H1 (cell line): ENCODE data around the gene RCAN2. TPM values are rescaled to one million over a fixed set of nuclear protein-coding genes. Genes with fewer than 3 reads are reported as not detected.

Experiments used
- CTCF ChIA-PET: fragments of 300-600 bp; sonication (Branson Sonifier 250); formaldehyde crosslinking; loops from one replicate; lab custom pipeline; 2021; ENCODE audit not compliant: partially characterized antibody; lab: Charles Lee
- POLR2A ChIA-PET: fragments of 300-600 bp; sonication (Branson Sonifier 250); formaldehyde crosslinking; loops from one replicate; lab custom pipeline; 2021; ENCODE audit warnings: inconsistent platforms; ENCODE audit not compliant: partially characterized antibody; lab: Charles Lee
- DNase-seq, 2 experiments: peaks; one replicate each; pipeline versions ENCODE4 v3.0.0 to v3.0.0-alpha.2; 2010 to 2022; ENCODE audit warnings: low spot score in 2 of 2, low read depth in 1 of 2, mixed read lengths in 1 of 2
- FAIRE-seq: peaks from 2 replicates; lab custom pipeline; 2011; peaks lifted over from hg19 to GRCh38; lab: Jason Lieb, UNC
- H2AFZ ChIP-seq: 2 replicates; pipeline ENCODE4 v1.8.1; 2012; ENCODE audit warnings: low read length, inconsistent platforms
- H2AK5ac ChIP-seq: 2 replicates; pipeline ENCODE4 v1.6.1; 2013; ENCODE audit warnings: low read depth, low read length
- H2BK120ac ChIP-seq: replicated peaks from 2 replicates; pipeline ENCODE3; 2013; ENCODE audit warnings: low read depth, low read length, inconsistent platforms
- H2BK12ac ChIP-seq: 2 replicates; pipeline ENCODE4 v1.6.1; 2013; ENCODE audit warnings: low read depth, low read length
- H2BK15ac ChIP-seq: 2 replicates; pipeline ENCODE4 v1.6.1; 2013; ENCODE audit warnings: low read length
- H2BK20ac ChIP-seq: 2 replicates; pipeline ENCODE4 v1.6.1; 2013; ENCODE audit warnings: low read length
- H2BK5ac ChIP-seq: 2 replicates; pipeline ENCODE4 v1.6.1; 2013; ENCODE audit warnings: low read depth, low read length
- H3K14ac ChIP-seq: 2 replicates; pipeline ENCODE4 v1.6.1; 2013; ENCODE audit warnings: inconsistent platforms; ENCODE audit not compliant: insufficient read length
- H3K18ac ChIP-seq: 2 replicates; pipeline ENCODE4 v1.6.1; 2013; ENCODE audit warnings: low read length; ENCODE audit errors: extremely low read depth
- H3K23ac ChIP-seq: 2 replicates; pipeline ENCODE4 v1.6.1; 2013; ENCODE audit warnings: inconsistent platforms; ENCODE audit not compliant: insufficient read length
- H3K23me2 ChIP-seq: 2 replicates; pipeline ENCODE4 v1.6.1; 2013; ENCODE audit warnings: low read depth, low read length
- H3K27ac ChIP-seq: 2 replicates; pipeline ENCODE4 v1.6.1; 2011; ENCODE audit warnings: low read depth, low read length, inconsistent platforms
- H3K27me3 ChIP-seq, 4 experiments: replicated peaks in 1 of 4; 1 replicate in 1 of 4; 2 replicates in 3 of 4; pipeline versions ENCODE4 v1.6.1 to v1.8.1; 2011 to 2013; ENCODE audit warnings: low read length in 3 of 4, mild to moderate bottlenecking in 3 of 4, inconsistent platforms in 2 of 4, mixed read lengths in 2 of 4, moderate library complexity in 1 of 4; ENCODE audit not compliant: control insufficient read depth in 3 of 4, insufficient read depth in 3 of 4; ENCODE audit errors: extremely low read depth in 1 of 4
- H3K36me3 ChIP-seq, 4 experiments: 2 replicates each; pipeline versions ENCODE4 v1.6.1 to v1.8.1; 2011 to 2013; ENCODE audit warnings: mild to moderate bottlenecking in 4 of 4, low read length in 3 of 4, moderate library complexity in 2 of 4, control low read depth in 1 of 4, inconsistent platforms in 1 of 4; ENCODE audit not compliant: insufficient read depth in 4 of 4, control insufficient read depth in 2 of 4
- H3K4ac ChIP-seq: replicated peaks from 2 replicates; pipeline ENCODE3; 2013; ENCODE audit warnings: low read length, low read depth, mixed read lengths, inconsistent platforms; ENCODE audit not compliant: insufficient read length
- H3K4me1 ChIP-seq, 4 experiments: replicated peaks in 1 of 4; 1 replicate in 1 of 4; 2 replicates in 3 of 4; pipeline versions ENCODE4 v1.6.1 to v1.8.1; 2011 to 2013; ENCODE audit warnings: low read length in 3 of 4, inconsistent platforms in 2 of 4, mixed read lengths in 1 of 4; ENCODE audit not compliant: insufficient read depth in 4 of 4, control insufficient read depth in 3 of 4
- H3K4me2 ChIP-seq, 2 experiments: 2 replicates each; pipeline versions ENCODE4 v1.6.1 to v1.8.1; 2011 to 2013; ENCODE audit warnings: low read depth in 2 of 2, low read length in 2 of 2, control low read depth in 1 of 2, inconsistent platforms in 1 of 2, mild to moderate bottlenecking in 1 of 2; ENCODE audit not compliant: insufficient read depth in 1 of 2
- H3K4me3 ChIP-seq, 4 experiments: fragments of 200-600, 300-600 bp in 1 of 4; sonication (generic), shearing (Covaris generic), sonication (Bioruptor Twin) in 1 of 4; 2 replicates each; pipeline versions ENCODE4 v1.5.1 to v1.8.1; 2011 to 2016; ENCODE audit warnings: low read length in 4 of 4, low read depth in 3 of 4, control low read depth in 2 of 4, inconsistent platforms in 2 of 4, mild to moderate bottlenecking in 2 of 4, mixed read lengths in 1 of 4, moderate library complexity in 1 of 4; ENCODE audit not compliant: insufficient read depth in 2 of 4; ENCODE audit errors: extremely low read depth in 1 of 4
- H3K56ac ChIP-seq: replicated peaks from 2 replicates; pipeline ENCODE3; 2013; ENCODE audit warnings: low read depth, mild to moderate bottlenecking, mixed read lengths, low read length, inconsistent platforms; ENCODE audit not compliant: insufficient read length
- H3K79me1 ChIP-seq: 2 replicates; pipeline ENCODE4 v1.6.1; 2013; ENCODE audit warnings: low read depth, low read length, control low read depth
- H3K79me2 ChIP-seq, 2 experiments: 2 replicates each; pipeline versions ENCODE4 v1.6.1 to v1.8.1; 2012 to 2013; ENCODE audit warnings: low read length in 2 of 2, mild to moderate bottlenecking in 2 of 2, inconsistent platforms in 1 of 2; ENCODE audit not compliant: insufficient read depth in 2 of 2, control insufficient read depth in 1 of 2
- H3K9ac ChIP-seq, 4 experiments: replicated peaks in 1 of 4; 1 replicate in 1 of 4; 2 replicates in 3 of 4; pipeline versions ENCODE4 v1.6.1 to v1.8.1; 2011 to 2013; ENCODE audit warnings: low read depth in 3 of 4, low read length in 3 of 4, control low read depth in 2 of 4, mild to moderate bottlenecking in 2 of 4, moderate library complexity in 2 of 4, inconsistent platforms in 1 of 4; ENCODE audit errors: extremely low read depth in 1 of 4
- H3K9me3 ChIP-seq, 2 experiments: 2 replicates each; pipeline versions ENCODE4 v1.6.1 to v1.8.1; 2012 to 2013; ENCODE audit warnings: mild to moderate bottlenecking in 2 of 2, moderate library complexity in 2 of 2, control low read depth in 1 of 2, inconsistent platforms in 1 of 2, low read depth in 1 of 2, low read length in 1 of 2, mixed read lengths in 1 of 2; ENCODE audit not compliant: insufficient read depth in 2 of 2
- H4K20me1 ChIP-seq, 2 experiments: replicated peaks in 1 of 2; 2 replicates each; pipeline versions ENCODE3 to v1.8.1; 2011 to 2013; ENCODE audit warnings: inconsistent platforms in 2 of 2, low read length in 2 of 2, mild to moderate bottlenecking in 1 of 2; ENCODE audit not compliant: insufficient read depth in 2 of 2, control insufficient read depth in 1 of 2
- H4K5ac ChIP-seq: 2 replicates; pipeline ENCODE4 v1.6.1; 2013; ENCODE audit warnings: low read length, low read depth, mixed read lengths, inconsistent platforms; ENCODE audit not compliant: insufficient read length
- H4K8ac ChIP-seq: 2 replicates; pipeline ENCODE4 v1.8.0; 2013; ENCODE audit warnings: mild to moderate bottlenecking, moderate library complexity, low read length, inconsistent platforms; ENCODE audit not compliant: insufficient read depth; ENCODE audit errors: extremely low read depth
- H4K91ac ChIP-seq: replicated peaks from 2 replicates; pipeline ENCODE3; 2013; ENCODE audit warnings: low read length, mixed read lengths, inconsistent platforms; ENCODE audit not compliant: insufficient read length
- ASH2L ChIP-seq: fragments of 200-600, 300-600 bp; sonication (generic); IDR thresholded peaks from one replicate; pipeline ENCODE4 v1.7.1; 2017; ENCODE audit warnings: low read length
- BRCA1 ChIP-seq: IDR thresholded peaks from 2 replicates; pipeline ENCODE4 v1.6.1; 2012; ENCODE audit warnings: low read depth, low read length, improper control_type of control experiment
- GABPA ChIP-seq: IDR thresholded peaks from 2 replicates; pipeline ENCODE4 v1.6.1; 2011; ENCODE audit warnings: mild to moderate bottlenecking, low read length, moderate library complexity, borderline replicate concordance; ENCODE audit not compliant: insufficient read depth
- NRF1 ChIP-seq: IDR thresholded peaks from 2 replicates; pipeline ENCODE4 v1.6.1; 2011; ENCODE audit warnings: mild to moderate bottlenecking, low read depth, low read length, improper control_type of control experiment
- RAD21 ChIP-seq, 2 experiments: IDR thresholded peaks in 1 of 2; conservative IDR thresholded peaks in 1 of 2; 2 replicates each; pipeline ENCODE4 v1.6.1; 2011; ENCODE audit warnings: low read depth in 2 of 2, low read length in 2 of 2, improper control_type of control experiment in 1 of 2, inconsistent platforms in 1 of 2, mild to moderate bottlenecking in 1 of 2, moderate library complexity in 1 of 2
- RNF2 ChIP-seq: fragments of 200-900, 300-1000 bp; sonication (generic); IDR thresholded peaks from 2 replicates; pipeline ENCODE4 v1.7.1; 2016; ENCODE audit warnings: borderline replicate concordance, low read depth, mild to moderate bottlenecking, antibody characterized with exemption, low read length; ENCODE audit not compliant: poor library complexity, severe bottlenecking; ENCODE audit errors: missing control alignments
- SAP30 ChIP-seq: fragments of 300-600 bp; sonication (generic); IDR thresholded peaks from 2 replicates; pipeline ENCODE4 v1.7.1; 2012; ENCODE audit warnings: low read length, moderate library complexity, mild to moderate bottlenecking, inconsistent platforms; ENCODE audit not compliant: insufficient read depth, insufficient replicate concordance
- TBP ChIP-seq: IDR thresholded peaks from 2 replicates; pipeline ENCODE4 v1.6.1; 2011; ENCODE audit warnings: low read depth, low read length, improper control_type of control experiment
- ZNF274 ChIP-seq: IDR thresholded peaks from 2 replicates; pipeline ENCODE4 v1.7.0; 2012; ENCODE audit warnings: low read length, borderline replicate concordance; ENCODE audit errors: extremely low read depth
- WGBS, 2 experiments: shearing (Covaris generic) in 1 of 2; methylation state at CpG; one replicate each; pipeline versions ENCODE4 v1.1.6 to v1.1.7; 2013 to 2015; ENCODE audit warnings: low lambda C conversion rate in 2 of 2, mixed read lengths in 2 of 2, inconsistent platforms in 1 of 2, low coverage in 1 of 2, missing lambda C conversion rate in 1 of 2; ENCODE audit not compliant: insufficient replicate concordance in 2 of 2, insufficient coverage in 1 of 2, insufficient read length in 1 of 2; ENCODE audit errors: extremely low coverage in 1 of 2, missing lambda C conversion rate in 1 of 2; 5-methylcytosine and 5-hydroxymethylcytosine counted together
- polyA plus RNA-seq, 7 experiments: library from polyadenylated mRNA; depleted of rRNA in 3 of 7; stranded (reverse) in 5 of 7; unstranded in 2 of 7; fragments of >200 nt in 5 of 7; fragments of 200-250 nt in 2 of 7; gene quantifications; 1 replicate in 5 of 7; 2 replicates in 1 of 7; 4 replicates in 1 of 7; pipeline versions ENCODE4 v1.2.1 to v1.2.3, GENCODE V29; 2011 to 2013; ENCODE audit warnings: missing spikeins in 2 of 7, mixed read lengths in 2 of 7
- total RNA-seq: library from RNA; stranded (reverse); fragmentation: NEBNext Ultra II Directional; extraction: Animal tissue kit (Norgen Biotek cat#: 25700); gene quantifications from 2 replicates; pipeline ENCODE4 v1.2.1, GENCODE V29; 2021

RCAN2 gene
- total and polyA plus RNA-seq, 2 of the 8 experiments (the other 6 are each of a cell fraction or from before 2014, with no cell fraction given), result 5.0 to 8.5 TPM

DNA sequence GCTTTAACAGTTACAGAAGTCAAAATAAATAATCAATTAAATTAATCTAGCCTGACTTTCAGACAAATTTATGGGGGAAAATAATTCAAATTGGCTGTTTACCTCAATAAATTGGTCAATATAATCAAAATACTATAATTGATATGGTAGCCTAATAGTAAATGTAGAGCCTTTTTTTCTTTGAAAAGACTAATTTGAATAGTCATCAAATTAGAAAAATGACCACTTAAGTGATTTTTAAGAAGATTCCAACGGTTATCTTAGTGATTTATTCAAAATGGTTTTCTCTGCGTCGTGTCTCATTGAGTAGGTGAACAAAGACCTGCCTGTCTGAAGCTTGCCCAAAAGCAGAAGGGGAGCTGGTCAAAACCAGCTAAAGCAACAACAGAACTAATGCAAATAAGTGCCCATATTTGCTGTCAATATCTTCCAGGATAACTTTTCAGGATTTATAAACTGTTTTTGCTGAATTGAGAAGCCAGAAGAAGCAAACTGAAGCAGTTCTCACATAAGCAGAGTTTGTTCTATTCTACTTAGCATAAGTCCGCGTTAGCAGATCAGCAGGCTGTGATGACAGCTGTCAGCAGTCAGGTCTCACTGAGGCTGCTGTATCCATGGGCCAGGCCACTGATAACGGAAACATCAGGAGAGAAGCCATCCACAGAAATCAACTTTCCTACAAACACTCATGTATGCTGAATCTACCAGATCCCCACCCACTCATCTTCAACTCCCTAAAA lies 7.0 kb downstream of the RCAN2 start:
- H3K23ac ChIP-seq, result no peak overlapping the region
- H3K79me1 ChIP-seq, result no peaks in the 10 kb centered on the region
- no peak overlapping the region for H3K27ac ChIP-seq
- H3K4me2 ChIP-seq, result no peak overlapping the region
- H3K56ac ChIP-seq, result no peak overlapping the region
- H2BK15ac ChIP-seq, result no peak overlapping the region
- peaks cover 0 to 6% (median 3%) of the 10 kb centered on the region in 4 experiments; a peak in 3 of 7 replicates for H3K4me1 ChIP-seq
- POLR2A ChIA-PET, result no interaction called here
- no peak overlapping the region for H4K8ac ChIP-seq
- H2BK20ac ChIP-seq, result no peak overlapping the region
- H3K23me2 ChIP-seq, result no peaks in the 10 kb centered on the region
- FAIRE-seq, result no peak
- no peak overlapping the region for H3K4ac ChIP-seq
- H2BK5ac ChIP-seq, result no peak overlapping the region
- 89% methylated on average over 6 of the region's 6 CpGs; no CpG with 5 or more reads in 1 of the 2 experiments for WGBS, 2 experiments
- no peak overlapping the region for H3K4me3 ChIP-seq
- no peak overlapping the region for H3K14ac ChIP-seq
- no peak overlapping the region for H3K18ac ChIP-seq
- TF ChIP-seq SAP30 (no peak), BRCA1 (no peak), ZNF274 (no peak), NRF1 (no peak), RNF2 (no peak), TBP (no peak), GABPA (no peak), ASH2L (no peak), RAD21 (IDR thresholded peaks at IDR 0.05 in 1 of 2, conservative IDR thresholded peaks at IDR 0.05 in 1 of 2; ENCODE audit: low read depth in 2 of 2, low read length in 2 of 2) (no peak)
- TF ChIP-seq, all 59 proteins: peak for 0
- Histone ChIP-seq H3K9me3 (no peaks in the 10 kb centered on the region), H3K9ac (no peak overlapping the region), H4K20me1 (no peaks in the 10 kb centered on the region), H2BK12ac (no peak overlapping the region), H2BK120ac (no peak overlapping the region), H3K27me3 (no peaks in the 10 kb centered on the region), H4K91ac (no peak overlapping the region), H3K36me3 (no peaks in the 10 kb centered on the region), H2AFZ (no peak overlapping the region), H3K79me2 (no peaks in the 10 kb centered on the region), H4K5ac (no peak overlapping the region), H2AK5ac (no peak overlapping the region)
- DNase-seq, result no peak
- CTCF ChIA-PET, result interaction anchor here (0.9 to 1.5 kb wide), 2 partner anchors 62 to 143 kb away, joined by 3 read pairs; no protein-coding TSS in a partner anchor
